ENCODE data around the gene MTARC1. TPM values are rescaled to one million over a fixed set of nuclear protein-coding genes. Genes with fewer than 3 reads are reported as not detected.

Gene MTARC1
- total RNA-seq, 2 experiments from 2014 or later: not detected

- H3K36me3 Mint-ChIP-seq (ENCODE audit: low read depth): no peaks in the 10 kb centered on the region
- no peak overlapping the region for H3K4me3 Mint-ChIP-seq
- H3K4me1 Mint-ChIP-seq: no peaks in the 10 kb centered on the region
- DNase-seq: no peak
- H3K27me3 Mint-ChIP-seq: peaks cover 26% of the 10 kb centered on the region
- no peaks in the 10 kb centered on the region for H3K9me3 Mint-ChIP-seq
- POLR2A ChIA-PET: no interaction called here
- no peak overlapping the region for H3K27ac Mint-ChIP-seq
- CTCF ChIA-PET: no interaction called here
Measured at GRCh38 chr1:220755309-220755708, 31.4 kb upstream of the MTARC1 start.

- Mint-ChIP-seq H3K9me3 (no peaks in the 10 kb centered on the region), H3K36me3 (ENCODE audit: low read depth) (no peaks in the 10 kb centered on the region), H3K27ac (no peak overlapping the region), H3K27me3 (peaks cover 11% of the 10 kb centered on the region), H3K4me1 (no peaks in the 10 kb centered on the region), H3K4me3 (no peak overlapping the region)
- no peak for DNase-seq
- ChIA-PET POLR2A (no interaction called here), CTCF (no interaction called here)
Measured at GRCh38 chr1:220757441-220757840, 29.3 kb upstream of the MTARC1 start.

- CTCF ChIA-PET: interaction anchor here (1.2 kb wide), 1 partner anchor 10 kb away, joined by 4 read pairs; the partner anchor contains the start of gene MTARC2
- POLR2A ChIA-PET: no interaction called here
- no peaks in the 10 kb centered on the region for H3K4me1 Mint-ChIP-seq
- no peak for DNase-seq
- H3K9me3 Mint-ChIP-seq: no peaks in the 10 kb centered on the region
- H3K36me3 Mint-ChIP-seq (ENCODE audit: low read depth): no peaks in the 10 kb centered on the region
- peaks cover 11% of the 10 kb centered on the region for H3K27me3 Mint-ChIP-seq
- H3K27ac Mint-ChIP-seq: no peak overlapping the region
- H3K4me3 Mint-ChIP-seq: no peak overlapping the region
Measured at GRCh38 chr1:220759147-220759546, 27.6 kb upstream of the MTARC1 start.

GRCh38 chr1:220761688-220762427 is 24.9 kb upstream of the MTARC1 start:
- H3K27me3 Mint-ChIP-seq: peaks cover 11% of the 10 kb centered on the region
- no peaks in the 10 kb centered on the region for H3K9me3 Mint-ChIP-seq
- ChIA-PET POLR2A (no interaction called here), CTCF (no interaction called here)
- H3K27ac Mint-ChIP-seq: no peak overlapping the region
- H3K4me1 Mint-ChIP-seq: no peaks in the 10 kb centered on the region
- no peak for DNase-seq
- H3K4me3 Mint-ChIP-seq: no peak overlapping the region
- H3K36me3 Mint-ChIP-seq (ENCODE audit: low read depth): no peaks in the 10 kb centered on the region

DNA sequence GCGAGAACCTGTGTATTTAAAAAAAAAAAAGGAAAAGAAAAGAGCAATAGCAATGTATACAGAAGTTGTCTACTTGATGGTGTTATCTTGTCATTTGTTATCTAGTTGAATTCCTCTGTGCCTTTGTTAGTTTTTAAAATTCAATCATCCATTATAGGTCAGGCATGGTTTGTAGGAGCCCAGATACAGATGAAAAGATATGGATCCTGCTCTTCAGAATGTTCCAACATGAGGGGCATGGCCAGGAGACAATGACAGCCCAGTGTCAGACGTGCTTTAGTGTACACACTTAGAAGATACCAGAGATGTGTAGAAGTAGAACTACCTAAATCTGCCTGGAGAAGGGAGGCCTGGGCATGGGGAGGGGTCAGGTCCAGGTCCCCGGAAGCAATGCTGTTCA is 22.0 kb upstream of the MTARC1 start:
- Mint-ChIP-seq H3K27ac (no peak overlapping the region), H3K27me3 (peaks cover 5% of the 10 kb centered on the region), H3K4me3 (no peak overlapping the region), H3K4me1 (no peaks in the 10 kb centered on the region), H3K36me3 (ENCODE audit: low read depth) (no peaks in the 10 kb centered on the region), H3K9me3 (no peaks in the 10 kb centered on the region)
- ChIA-PET CTCF (no interaction called here), POLR2A (no interaction called here)
- no peak for DNase-seq

GRCh38 chr1:220767312-220768125 is 19.2 kb upstream of the MTARC1 start:
- Mint-ChIP-seq H3K27me3 (peaks cover 2% of the 10 kb centered on the region), H3K4me1 (no peaks in the 10 kb centered on the region), H3K36me3 (ENCODE audit: low read depth) (no peaks in the 10 kb centered on the region), H3K4me3 (no peak overlapping the region), H3K27ac (no peak overlapping the region), H3K9me3 (no peaks in the 10 kb centered on the region)
- CTCF ChIA-PET: no interaction called here
- no peak for DNase-seq
- POLR2A ChIA-PET: no interaction called here

DNA sequence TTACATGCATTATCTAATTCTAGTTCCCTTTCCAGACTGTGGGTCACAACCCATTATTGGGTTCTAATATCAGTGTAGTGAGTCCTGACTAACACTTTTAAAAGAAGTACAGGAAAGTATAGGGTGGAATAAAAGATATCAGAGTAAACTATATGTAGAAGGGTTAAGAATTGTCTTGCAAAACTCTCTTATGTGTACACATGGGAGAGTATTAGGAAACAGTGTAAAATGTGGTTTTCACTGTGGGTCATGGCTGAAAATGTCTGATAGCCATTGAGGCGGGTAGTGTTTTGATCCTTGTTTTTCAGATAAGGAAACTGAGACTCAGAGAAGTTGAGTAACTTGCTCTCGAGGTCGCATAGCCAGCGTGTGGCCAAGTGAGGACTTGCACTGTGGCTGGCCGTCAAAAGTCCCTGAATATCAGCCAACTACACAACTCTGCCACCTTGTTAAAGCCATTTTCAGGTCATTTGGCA is 18.5 kb upstream of the MTARC1 start:
- peaks cover 2% of the 10 kb centered on the region for H3K27me3 Mint-ChIP-seq
- H3K36me3 Mint-ChIP-seq (ENCODE audit: low read depth): no peaks in the 10 kb centered on the region
- no peaks in the 10 kb centered on the region for H3K4me1 Mint-ChIP-seq
- ChIA-PET POLR2A (interaction anchor here (0.6 kb wide), 1 partner anchor 182 kb away, joined by 3 read pairs; no protein-coding TSS in a partner anchor), CTCF (no interaction called here)
- no peaks in the 10 kb centered on the region for H3K9me3 Mint-ChIP-seq
- H3K27ac Mint-ChIP-seq: no peak overlapping the region
- no peak for DNase-seq
- H3K4me3 Mint-ChIP-seq: no peak overlapping the region

GRCh38 chr1:220769205-220769604 is 17.5 kb upstream of the MTARC1 start:
- no peak for DNase-seq
- Mint-ChIP-seq H3K4me1 (no peaks in the 10 kb centered on the region), H3K4me3 (no peak overlapping the region), H3K27me3 (peaks cover 2% of the 10 kb centered on the region), H3K27ac (no peak overlapping the region), H3K36me3 (ENCODE audit: low read depth) (no peaks in the 10 kb centered on the region), H3K9me3 (no peaks in the 10 kb centered on the region)
- POLR2A ChIA-PET: no interaction called here
- CTCF ChIA-PET: interaction anchor here (0.6 kb wide), 1 partner anchor 28 kb away, joined by 3 read pairs; no protein-coding TSS in a partner anchor

DNA sequence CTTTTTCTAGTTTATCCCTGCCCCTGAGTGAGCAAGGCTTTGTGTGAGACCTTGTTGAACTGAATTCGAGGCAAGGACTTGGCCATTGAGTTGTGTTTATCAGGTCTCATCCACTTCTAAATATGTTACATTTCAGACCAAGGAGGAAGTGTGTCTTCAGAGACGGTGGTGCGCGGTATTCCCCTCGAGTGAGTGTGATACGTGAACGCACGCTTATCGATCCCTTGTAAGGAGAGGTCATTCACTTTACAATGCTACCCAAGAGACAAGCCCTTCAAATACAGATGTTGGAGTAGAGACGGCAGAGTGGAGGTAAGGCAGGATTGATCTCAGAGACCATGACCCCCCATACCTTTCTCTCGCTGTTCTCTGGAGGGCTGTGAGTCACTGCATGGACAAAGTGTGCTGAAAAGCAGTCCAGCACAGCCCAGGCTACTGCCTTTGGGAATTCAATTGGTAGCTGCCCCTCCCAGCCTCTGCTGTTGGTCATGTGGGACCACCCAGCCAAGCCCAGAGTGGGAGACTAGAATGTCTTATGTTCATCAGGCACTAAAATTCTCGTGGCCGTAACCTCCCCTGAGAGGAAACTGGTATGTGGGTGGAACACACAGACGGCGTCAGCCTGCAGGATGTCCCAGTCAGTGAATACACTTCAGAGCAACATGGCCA is 16.3 kb upstream of the MTARC1 start:
- no peak overlapping the region for H3K27ac Mint-ChIP-seq
- CTCF ChIA-PET: interaction anchor here (0.9 kb wide), 1 partner anchor 37 kb away, joined by 3 read pairs; no protein-coding TSS in a partner anchor
- POLR2A ChIA-PET: no interaction called here
- H3K27me3 Mint-ChIP-seq: peaks cover 2% of the 10 kb centered on the region
- no peaks in the 10 kb centered on the region for H3K4me1 Mint-ChIP-seq
- no peak overlapping the region for H3K4me3 Mint-ChIP-seq
- no peaks in the 10 kb centered on the region for H3K9me3 Mint-ChIP-seq
- no peak for DNase-seq
- no peaks in the 10 kb centered on the region for H3K36me3 Mint-ChIP-seq (ENCODE audit: low read depth)

DNA sequence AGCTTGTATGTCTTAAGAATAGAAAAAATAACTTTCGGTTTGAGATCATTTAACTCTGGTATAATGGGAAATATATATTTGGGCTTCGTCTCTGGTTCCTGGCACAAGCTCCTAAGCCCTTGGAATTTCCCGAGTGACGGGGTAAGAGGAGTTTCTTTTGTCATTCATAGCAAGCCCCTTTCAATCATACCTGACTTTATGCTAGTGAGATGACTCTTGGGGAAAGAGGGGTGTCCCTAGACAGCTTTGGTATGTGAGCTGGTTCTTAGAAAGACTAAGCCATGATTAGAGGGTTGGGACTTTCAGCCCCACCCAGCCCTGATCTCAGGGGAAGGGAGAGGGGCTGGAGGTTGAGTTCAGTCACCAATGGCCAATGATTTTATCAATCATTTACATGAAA is 13.9 kb upstream of the MTARC1 start:
- ChIA-PET POLR2A (no interaction called here), CTCF (no interaction called here)
- H3K9me3 Mint-ChIP-seq: no peaks in the 10 kb centered on the region
- no peak overlapping the region for H3K27ac Mint-ChIP-seq
- H3K36me3 Mint-ChIP-seq (ENCODE audit: low read depth): no peaks in the 10 kb centered on the region
- DNase-seq: no peak
- peaks cover 2% of the 10 kb centered on the region for H3K4me1 Mint-ChIP-seq
- H3K27me3 Mint-ChIP-seq: peaks cover 2% of the 10 kb centered on the region
- no peak overlapping the region for H3K4me3 Mint-ChIP-seq

GRCh38 chr1:220775240-220775853 is 11.4 kb upstream of the MTARC1 start:
- H3K4me1 Mint-ChIP-seq: peaks cover 2% of the 10 kb centered on the region
- H3K27me3 Mint-ChIP-seq: peaks cover 5% of the 10 kb centered on the region
- H3K4me3 Mint-ChIP-seq: no peak overlapping the region
- peak; percentile 37 for DNase-seq
- no peaks in the 10 kb centered on the region for H3K9me3 Mint-ChIP-seq
- H3K36me3 Mint-ChIP-seq (ENCODE audit: low read depth): no peaks in the 10 kb centered on the region
- POLR2A ChIA-PET: interaction anchor here (0.6 kb wide), 1 partner anchor 638 kb away, joined by 4 read pairs; no protein-coding TSS in a partner anchor
- no peak overlapping the region for H3K27ac Mint-ChIP-seq
- CTCF ChIA-PET: interaction anchor here (1.4 kb wide), 1 partner anchor 18 kb away, joined by 3 read pairs; no protein-coding TSS in a partner anchor

GRCh38 chr1:220776254-220776653 is 10.5 kb upstream of the MTARC1 start:
- DNase-seq: no peak
- H3K9me3 Mint-ChIP-seq: no peaks in the 10 kb centered on the region
- H3K36me3 Mint-ChIP-seq (ENCODE audit: low read depth): no peaks in the 10 kb centered on the region
- H3K4me3 Mint-ChIP-seq: no peak overlapping the region
- CTCF ChIA-PET: interaction anchor here (0.8 to 1.4 kb wide), 2 partner anchors 13 to 17 kb away, joined by 3 read pairs; no protein-coding TSS in a partner anchor
- peaks cover 2% of the 10 kb centered on the region for H3K4me1 Mint-ChIP-seq
- H3K27me3 Mint-ChIP-seq: peaks cover 5% of the 10 kb centered on the region
- POLR2A ChIA-PET: no interaction called here
- H3K27ac Mint-ChIP-seq: no peak overlapping the region

Data from activated CD4-positive, alpha-beta T cell treated with anti-CD3 and anti-CD28 coated beads, Interleukin-2, amount 10 ng/mL, durations not matched to agents 7 days and 5 days (primary cell).